ENCODE data around the gene JPH4. TPM values are rescaled to one million over a fixed set of nuclear protein-coding genes. Genes with fewer than 3 reads are reported as not detected.

The JPH4 gene
- total and polyA plus RNA-seq, 3 experiments from 2014 or later: 1.8 TPM; not detected in 1

DNA sequence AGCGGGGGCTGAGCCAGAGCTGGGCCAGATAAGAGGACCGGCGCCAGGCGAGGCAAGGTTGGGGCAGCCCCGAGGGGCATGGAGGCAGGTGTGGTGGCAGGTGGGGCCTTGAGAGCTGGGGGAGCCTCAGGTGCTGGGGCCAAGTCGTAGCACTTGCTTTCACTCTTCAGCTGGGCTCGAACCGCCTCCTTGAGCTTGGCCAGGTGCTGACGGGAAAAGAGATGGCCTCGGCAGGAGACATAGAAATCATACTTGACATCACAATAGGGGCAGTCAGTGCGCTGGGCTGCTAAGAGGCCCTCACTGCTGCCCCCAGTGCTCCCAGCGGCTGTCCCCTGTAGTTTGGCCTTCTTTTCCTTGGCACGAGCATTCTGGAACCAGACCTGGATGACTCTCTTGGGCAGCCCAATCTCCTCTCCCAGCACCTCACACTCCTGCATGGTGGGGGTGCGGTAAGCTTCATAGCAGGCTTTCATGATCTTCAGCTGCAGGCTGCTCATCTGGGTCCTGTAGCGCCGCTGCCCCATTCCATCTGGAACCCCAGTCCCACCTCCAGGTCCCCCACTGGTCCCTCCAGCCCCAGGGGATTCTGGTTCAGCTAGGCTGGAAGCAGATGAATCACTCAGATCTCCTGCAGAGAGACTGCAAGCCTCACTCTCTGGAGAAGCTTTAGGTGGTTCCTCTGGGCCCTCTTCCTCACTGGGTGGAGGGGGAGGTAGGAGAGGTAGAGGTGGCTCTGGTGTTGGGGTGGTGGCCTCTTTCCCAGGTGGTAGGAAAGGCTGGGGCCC is 55.2 kb downstream of the JPH4 start:
- no peaks in the 10 kb centered on the region for H3K9me3 ChIP-seq (ENCODE audit: low read length)
- H3K27me3 Mint-ChIP-seq: no peaks in the 10 kb centered on the region
- H3K36me3 ChIP-seq (ENCODE audit: insufficient read depth, low read length): no peaks in the 10 kb centered on the region
- H3K4me1 ChIP-seq (ENCODE audit: insufficient read depth, low read length): no peaks in the 10 kb centered on the region
- ChIA-PET CTCF (no interaction called here), POLR2A (no interaction called here)
- H3K4me3 Mint-ChIP-seq: no peak overlapping the region
- H3K36me3 Mint-ChIP-seq: peaks cover 0 to 4% (median 0%) of the 10 kb centered on the region in 3 donors
- H3K27ac ChIP-seq (ENCODE audit: low read depth, low read length): no peak overlapping the region
- no peak overlapping the region for H3K4me3 ChIP-seq (ENCODE audit: low read length)
- no peaks in the 10 kb centered on the region for H3K4me1 Mint-ChIP-seq
- DNase-seq: no peak
- H3K27ac Mint-ChIP-seq: no peak overlapping the region
- H3K27me3 ChIP-seq (ENCODE audit: insufficient read depth, low read length, poor library complexity, severe bottlenecking): no peaks in the 10 kb centered on the region
- no peaks in the 10 kb centered on the region for H3K9me3 Mint-ChIP-seq

DNA sequence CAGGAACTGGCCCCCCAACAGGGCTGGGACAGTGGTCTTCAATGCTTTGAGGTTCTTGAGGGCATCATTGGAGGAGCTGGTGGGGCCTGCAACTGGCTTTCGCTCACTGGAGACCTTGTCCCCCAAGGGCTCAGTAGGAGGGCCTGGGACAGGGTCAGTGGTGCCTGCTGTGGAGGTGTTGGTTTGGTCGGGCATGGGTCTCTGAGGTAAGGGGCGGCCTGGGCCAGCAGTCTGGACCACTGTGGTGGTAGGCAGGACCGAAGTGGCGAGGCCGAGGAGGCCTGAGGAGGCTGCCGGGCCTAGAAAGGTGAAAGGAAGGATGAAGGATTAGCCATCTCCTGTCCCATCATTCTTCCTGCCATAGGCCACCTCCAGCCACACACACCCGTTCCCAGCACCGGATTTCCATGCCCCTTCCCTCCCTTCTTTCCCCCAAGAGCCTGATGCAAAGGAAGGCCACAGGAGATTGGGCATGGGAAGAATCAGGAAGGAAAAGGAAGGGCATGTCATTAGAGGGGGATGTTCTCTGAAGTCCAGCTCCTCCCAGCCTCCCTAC is 55.9 kb downstream of the JPH4 start:
- H3K4me1 Mint-ChIP-seq: no peaks in the 10 kb centered on the region
- Histone ChIP-seq H3K27ac (ENCODE audit: low read depth, low read length) (no peak overlapping the region), H3K4me3 (ENCODE audit: low read length) (no peak overlapping the region), H3K27me3 (ENCODE audit: insufficient read depth, low read length, poor library complexity, severe bottlenecking) (no peaks in the 10 kb centered on the region), H3K36me3 (ENCODE audit: insufficient read depth, low read length) (no peaks in the 10 kb centered on the region), H3K9me3 (ENCODE audit: low read length) (no peaks in the 10 kb centered on the region), H3K4me1 (ENCODE audit: insufficient read depth, low read length) (no peaks in the 10 kb centered on the region)
- H3K36me3 Mint-ChIP-seq: peaks cover 0 to 4% (median 0%) of the 10 kb centered on the region in 3 donors
- no peak for DNase-seq
- H3K4me3 Mint-ChIP-seq: no peak overlapping the region
- CTCF ChIA-PET: no interaction called here
- POLR2A ChIA-PET: no interaction called here
- H3K9me3 Mint-ChIP-seq: no peaks in the 10 kb centered on the region
- H3K27me3 Mint-ChIP-seq: no peaks in the 10 kb centered on the region
- peak overlapping the region in 2 of 8 donors; percentile 17 to 60 for H3K27ac Mint-ChIP-seq

DNA sequence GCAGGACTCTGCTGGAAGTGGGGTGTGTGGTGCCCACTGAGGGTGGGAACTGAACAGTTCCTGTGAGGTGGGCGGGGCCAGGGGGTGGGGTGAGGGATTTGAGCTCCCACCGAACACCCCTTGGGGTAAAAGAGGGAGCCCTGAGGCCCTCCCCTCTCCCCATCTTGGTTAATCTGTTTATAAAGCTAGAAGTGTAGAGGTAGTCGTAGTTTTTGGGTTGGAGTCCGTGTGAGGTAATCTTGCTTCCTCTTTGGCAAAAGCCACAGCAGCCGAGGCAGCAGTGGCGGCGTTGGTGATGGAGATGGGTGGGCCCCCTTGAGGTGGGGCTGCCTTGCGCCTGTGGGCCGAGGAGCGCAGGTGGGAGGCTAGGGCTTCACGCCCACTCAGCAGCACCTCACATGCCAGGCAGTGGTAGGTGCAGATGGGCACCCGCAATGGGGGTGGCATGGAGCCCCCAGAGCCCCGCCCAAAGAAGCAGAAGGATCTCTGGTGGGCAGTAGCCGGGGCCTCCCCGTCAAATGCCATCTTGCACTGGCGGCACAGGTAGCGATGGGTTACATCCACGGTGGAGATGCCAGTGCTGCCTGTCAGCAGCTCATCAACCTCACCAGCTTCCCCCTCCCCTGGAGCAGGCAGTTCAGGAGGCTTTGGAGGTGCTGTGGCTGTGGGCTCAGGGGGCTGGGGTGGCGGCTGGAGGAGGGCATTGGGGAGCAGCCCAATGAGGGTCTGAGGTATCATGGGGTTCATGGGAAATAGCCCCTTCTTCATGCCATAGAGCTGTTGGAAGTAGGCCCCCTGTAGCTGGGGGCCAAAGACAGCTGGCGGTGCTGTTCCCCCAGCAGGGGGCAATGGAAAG is 56.6 kb downstream of the JPH4 start:
- H3K4me1 ChIP-seq (ENCODE audit: insufficient read depth, low read length): no peaks in the 10 kb centered on the region
- POLR2A ChIA-PET: no interaction called here
- Mint-ChIP-seq H3K36me3 (peaks cover 0 to 4% (median 0%) of the 10 kb centered on the region in 3 donors), H3K4me3 (no peak overlapping the region), H3K4me1 (no peaks in the 10 kb centered on the region), H3K9me3 (no peaks in the 10 kb centered on the region), H3K27ac (no peak overlapping the region), H3K27me3 (no peaks in the 10 kb centered on the region)
- no peak overlapping the region for H3K27ac ChIP-seq (ENCODE audit: low read depth, low read length)
- H3K27me3 ChIP-seq (ENCODE audit: insufficient read depth, low read length, poor library complexity, severe bottlenecking): no peaks in the 10 kb centered on the region
- CTCF ChIA-PET: no interaction called here
- no peaks in the 10 kb centered on the region for H3K36me3 ChIP-seq (ENCODE audit: insufficient read depth, low read length)
- no peaks in the 10 kb centered on the region for H3K9me3 ChIP-seq (ENCODE audit: low read length)
- no peak for DNase-seq
- H3K4me3 ChIP-seq (ENCODE audit: low read length): no peak overlapping the region

DNA sequence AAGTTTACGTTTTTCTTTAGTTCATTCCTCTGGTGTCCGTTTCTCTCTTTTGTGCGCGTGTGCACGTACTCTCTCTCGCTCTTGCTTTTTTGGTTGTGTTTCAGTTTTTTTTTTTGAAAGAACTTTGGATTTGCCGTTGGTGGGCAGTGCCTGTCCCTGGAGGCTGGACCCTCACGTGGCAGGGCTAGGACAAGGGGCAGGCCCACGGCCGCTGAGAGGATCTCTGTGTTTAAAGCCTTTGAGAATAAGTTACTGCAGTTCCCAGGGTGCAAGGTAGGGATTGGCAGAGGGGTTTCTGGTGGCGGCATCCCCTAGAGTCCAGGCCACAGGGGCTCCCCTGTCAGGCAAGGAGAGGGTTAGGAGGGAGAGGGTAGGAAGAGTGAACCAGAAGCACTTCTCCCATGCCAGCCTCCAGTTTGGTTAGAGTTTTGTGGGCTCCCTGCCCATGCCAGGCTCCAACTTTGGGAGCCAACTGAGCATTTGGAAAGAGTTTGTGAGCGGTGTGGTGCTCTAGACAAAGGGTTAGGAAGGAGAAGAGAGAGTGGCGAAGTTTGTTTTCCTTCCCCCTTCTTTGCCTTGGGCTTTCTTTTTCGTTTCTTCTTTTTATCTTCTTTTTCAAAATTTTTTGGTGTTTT is 57.6 kb downstream of the JPH4 start:
- POLR2A ChIA-PET: no interaction called here
- H3K4me1 Mint-ChIP-seq: no peaks in the 10 kb centered on the region
- no peaks in the 10 kb centered on the region for H3K27me3 Mint-ChIP-seq
- no peak overlapping the region for H3K4me3 Mint-ChIP-seq
- H3K27ac ChIP-seq (ENCODE audit: low read depth, low read length): no peak overlapping the region
- no peaks in the 10 kb centered on the region for H3K4me1 ChIP-seq (ENCODE audit: insufficient read depth, low read length)
- H3K36me3 ChIP-seq (ENCODE audit: insufficient read depth, low read length): no peaks in the 10 kb centered on the region
- H3K4me3 ChIP-seq (ENCODE audit: low read length): no peak overlapping the region
- no peak overlapping the region for H3K27ac Mint-ChIP-seq
- no peaks in the 10 kb centered on the region for H3K9me3 ChIP-seq (ENCODE audit: low read length)
- H3K27me3 ChIP-seq (ENCODE audit: insufficient read depth, low read length, poor library complexity, severe bottlenecking): no peaks in the 10 kb centered on the region
- no peaks in the 10 kb centered on the region for H3K9me3 Mint-ChIP-seq
- DNase-seq: no peak
- peaks cover 0 to 4% (median 0%) of the 10 kb centered on the region in 3 donors for H3K36me3 Mint-ChIP-seq
- CTCF ChIA-PET: no interaction called here

DNA sequence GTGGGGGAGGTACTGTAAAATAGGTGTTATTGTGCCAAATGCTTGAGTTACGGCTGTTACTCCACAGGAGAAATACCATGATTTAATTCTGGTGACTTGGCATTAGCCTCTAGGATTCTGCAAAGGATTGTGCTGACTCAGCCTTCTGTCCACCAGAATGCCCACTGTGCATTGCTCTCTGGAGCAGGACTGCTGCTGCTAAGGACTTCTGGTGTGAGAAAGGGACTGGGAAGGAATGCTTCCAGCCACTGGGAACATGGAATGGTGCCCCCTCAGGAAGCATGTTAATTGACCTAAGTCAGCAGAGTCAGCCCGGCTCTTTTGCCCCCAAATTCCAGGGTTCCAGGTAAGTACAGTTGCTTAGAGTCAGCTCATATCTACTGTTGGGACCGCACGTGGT is 59.9 kb downstream of the JPH4 start:
- no peaks in the 10 kb centered on the region for H3K9me3 ChIP-seq (ENCODE audit: low read length)
- no peak overlapping the region for H3K4me3 Mint-ChIP-seq
- POLR2A ChIA-PET: no interaction called here
- no peak overlapping the region for H3K4me3 ChIP-seq (ENCODE audit: low read length)
- no peaks in the 10 kb centered on the region for H3K27me3 ChIP-seq (ENCODE audit: insufficient read depth, low read length, poor library complexity, severe bottlenecking)
- H3K27ac ChIP-seq (ENCODE audit: low read depth, low read length): no peak overlapping the region
- CTCF ChIA-PET: no interaction called here
- no peak overlapping the region for H3K27ac Mint-ChIP-seq
- H3K36me3 ChIP-seq (ENCODE audit: insufficient read depth, low read length): no peaks in the 10 kb centered on the region
- H3K27me3 Mint-ChIP-seq: peaks cover 0 to 2% of the 10 kb centered on the region in 2 donors
- no peak for DNase-seq
- H3K36me3 Mint-ChIP-seq: peaks cover 0 to 9% (median 2%) of the 10 kb centered on the region in 3 donors
- no peaks in the 10 kb centered on the region for H3K9me3 Mint-ChIP-seq
- no peaks in the 10 kb centered on the region for H3K4me1 ChIP-seq (ENCODE audit: insufficient read depth, low read length)
- H3K4me1 Mint-ChIP-seq: no peaks in the 10 kb centered on the region

Other genes with a start within 250 kb of the JPH4 start
- 1 to 10 TPM; 2.6 to 2.8 TPM for gene SLC22A17, start 225.9 kb downstream of the JPH4 start, total RNA-seq
- 1.6 TPM for gene SLC22A17, start 225.9 kb downstream of the JPH4 start, polyA plus RNA-seq
- gene EFS, start 213.6 kb downstream of the JPH4 start, total RNA-seq: not detected
- gene EFS, start 213.6 kb downstream of the JPH4 start, polyA plus RNA-seq: not detected
- not detected for gene IL25, start 206.0 kb downstream of the JPH4 start, total RNA-seq
- not detected for gene IL25, start 206.0 kb downstream of the JPH4 start, polyA plus RNA-seq
- not detected for gene CMTM5, start 201.7 kb downstream of the JPH4 start, total RNA-seq
- gene CMTM5, start 201.7 kb downstream of the JPH4 start, polyA plus RNA-seq: not detected
- under 1 TPM in 1 of 2 experiments, not detected in 1; 0.09 TPM for gene MYH6, start 170.5 kb downstream of the JPH4 start, total RNA-seq
- gene MYH6, start 170.5 kb downstream of the JPH4 start, polyA plus RNA-seq: not detected
- not detected for gene MYH7, start 143.1 kb downstream of the JPH4 start, total RNA-seq
- gene MYH7, start 143.1 kb downstream of the JPH4 start, polyA plus RNA-seq: not detected
- 10 to 100 TPM; 82.7 to 88.7 TPM for gene NGDN, start 109.1 kb downstream of the JPH4 start, total RNA-seq
- gene NGDN, start 109.1 kb downstream of the JPH4 start, polyA plus RNA-seq: 74.9 TPM
- gene ZFHX2, start 27.0 kb downstream of the JPH4 start, total RNA-seq: 1 to 10 TPM; 2.4 to 2.5 TPM
- not detected for gene ZFHX2, start 27.0 kb downstream of the JPH4 start, polyA plus RNA-seq
- 10 to 100 TPM; 13.4 TPM for gene THTPA, start 22.5 kb downstream of the JPH4 start, total RNA-seq
- gene THTPA, start 22.5 kb downstream of the JPH4 start, polyA plus RNA-seq: 10.7 TPM
- 100 to 1,000 TPM; 152 to 154 TPM for gene AP1G2, start 11.0 kb downstream of the JPH4 start, total RNA-seq
- gene AP1G2, start 11.0 kb downstream of the JPH4 start, polyA plus RNA-seq: 80.8 TPM
- gene DHRS2, start 57.6 kb upstream of the JPH4 start, total RNA-seq: 1 to 10 TPM; 3.0 to 3.1 TPM
- not detected for gene DHRS2, start 57.6 kb upstream of the JPH4 start, polyA plus RNA-seq